KMS-11 (cell line): ENCODE measurements around the gene GTF3C1.

Experiments
- H2AFZ ChIP-seq: fragments of 200-600 bp; sonication (generic); 2 replicates; pipeline ENCODE4 v1.6.1; 2016; ENCODE audit warnings: antibody characterized with exemption, mixed run types, low read depth
- H3K27ac ChIP-seq: fragments of 200-600 bp; sonication (generic); 2 replicates; pipeline ENCODE4 v1.6.1; 2016; ENCODE audit warnings: mild to moderate bottlenecking, mixed run types
- H3K27me3 ChIP-seq: fragments of 200-600 bp; sonication (generic); 2 replicates; pipeline ENCODE4 v1.6.1; 2017; ENCODE audit warnings: mild to moderate bottlenecking, low read depth, mixed run types, moderate library complexity; ENCODE audit not compliant: insufficient read depth
- H3K36me3 ChIP-seq: fragments of 200-600 bp; sonication (generic); 2 replicates; pipeline ENCODE4 v1.6.1; 2017; ENCODE audit warnings: mild to moderate bottlenecking, mixed run types; ENCODE audit not compliant: insufficient read depth
- H3K4me1 ChIP-seq: fragments of 200-600 bp; sonication (generic); 2 replicates; pipeline ENCODE4 v1.6.1; 2016; ENCODE audit warnings: mild to moderate bottlenecking, low read depth, mixed run types; ENCODE audit not compliant: poor library complexity, severe bottlenecking
- H3K4me2 ChIP-seq: fragments of 200-600 bp; sonication (generic); 2 replicates; pipeline ENCODE4 v1.7.0; 2016; ENCODE audit warnings: mild to moderate bottlenecking, mixed run types
- H3K4me3 ChIP-seq: fragments of 200-600 bp; sonication (generic); IDR thresholded peaks from 2 replicates; pipeline ENCODE4 v1.6.1; 2017; ENCODE audit warnings: low read depth, low read length, mixed read lengths; ENCODE audit not compliant: insufficient read depth
- H3K79me2 ChIP-seq: fragments of 200-600 bp; sonication (generic); 2 replicates; pipeline ENCODE4 v1.6.1; 2016; ENCODE audit warnings: low read depth, mixed run types; ENCODE audit not compliant: insufficient read depth
- H3K9ac ChIP-seq: fragments of 200-600 bp; sonication (generic); 2 replicates; pipeline ENCODE4 v1.6.1; 2016; ENCODE audit warnings: mild to moderate bottlenecking, mixed run types
- H4K20me1 ChIP-seq: fragments of 200-600 bp; sonication (generic); 2 replicates; pipeline ENCODE4 v1.6.1; 2016; ENCODE audit warnings: mild to moderate bottlenecking, mixed run types; ENCODE audit not compliant: insufficient read depth
- TF ChIP-seq, protein P1 (sequence below): fragments of 200-600 bp; sonication (generic); conservative IDR thresholded peaks from 2 replicates; pipeline ENCODE4 v1.6.1; 2017; ENCODE audit warnings: low read depth, mild to moderate bottlenecking, antibody characterized with exemption, low read length, moderate library complexity, mixed read lengths

The GTF3C1 gene

DNA sequence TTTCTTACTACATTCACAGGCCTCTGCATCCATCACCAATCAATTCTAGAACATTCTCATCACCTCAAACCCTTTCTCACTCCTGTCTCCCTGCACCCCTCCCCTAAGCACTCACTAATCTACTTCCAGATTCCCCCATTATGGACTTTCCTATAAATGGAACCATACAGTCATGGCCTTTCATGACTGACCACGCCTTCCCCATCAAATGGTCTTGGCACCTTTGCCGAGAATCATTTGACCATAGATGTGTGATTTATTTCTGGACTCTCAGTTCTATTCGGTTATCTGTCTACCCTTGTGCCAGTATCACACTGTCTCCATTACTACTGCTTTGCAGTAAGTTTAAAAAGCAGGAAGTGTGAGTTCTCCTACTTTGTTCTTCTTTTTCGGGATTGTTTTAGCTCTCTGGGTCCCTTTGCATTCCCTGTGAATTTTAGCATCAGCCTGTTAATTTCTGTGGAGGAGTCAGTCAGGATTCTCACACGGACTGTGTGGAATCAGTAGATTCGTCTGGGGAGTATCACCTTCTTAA lies 27.5 kb downstream of the GTF3C1 start:
- no peak overlapping the region for H3K4me2 ChIP-seq
- H3K36me3 ChIP-seq, result no peaks in the 10 kb centered on the region; the same call in 1 of the 2 replicates
- H3K4me1 ChIP-seq, result no peaks in the 10 kb centered on the region
- no peak overlapping the region for H3K4me3 ChIP-seq
- TF ChIP-seq, protein P1, sequence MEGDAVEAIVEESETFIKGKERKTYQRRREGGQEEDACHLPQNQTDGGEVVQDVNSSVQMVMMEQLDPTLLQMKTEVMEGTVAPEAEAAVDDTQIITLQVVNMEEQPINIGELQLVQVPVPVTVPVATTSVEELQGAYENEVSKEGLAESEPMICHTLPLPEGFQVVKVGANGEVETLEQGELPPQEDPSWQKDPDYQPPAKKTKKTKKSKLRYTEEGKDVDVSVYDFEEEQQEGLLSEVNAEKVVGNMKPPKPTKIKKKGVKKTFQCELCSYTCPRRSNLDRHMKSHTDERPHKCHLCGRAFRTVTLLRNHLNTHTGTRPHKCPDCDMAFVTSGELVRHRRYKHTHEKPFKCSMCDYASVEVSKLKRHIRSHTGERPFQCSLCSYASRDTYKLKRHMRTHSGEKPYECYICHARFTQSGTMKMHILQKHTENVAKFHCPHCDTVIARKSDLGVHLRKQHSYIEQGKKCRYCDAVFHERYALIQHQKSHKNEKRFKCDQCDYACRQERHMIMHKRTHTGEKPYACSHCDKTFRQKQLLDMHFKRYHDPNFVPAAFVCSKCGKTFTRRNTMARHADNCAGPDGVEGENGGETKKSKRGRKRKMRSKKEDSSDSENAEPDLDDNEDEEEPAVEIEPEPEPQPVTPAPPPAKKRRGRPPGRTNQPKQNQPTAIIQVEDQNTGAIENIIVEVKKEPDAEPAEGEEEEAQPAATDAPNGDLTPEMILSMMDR, result no peak
- H2AFZ ChIP-seq, result no peak overlapping the region
- H3K79me2 ChIP-seq, result no peaks in the 10 kb centered on the region
- no peaks in the 10 kb centered on the region for H3K27me3 ChIP-seq
- no peaks in the 10 kb centered on the region for H4K20me1 ChIP-seq
- H3K9ac ChIP-seq, result no peak overlapping the region
- no peak overlapping the region for H3K27ac ChIP-seq

DNA sequence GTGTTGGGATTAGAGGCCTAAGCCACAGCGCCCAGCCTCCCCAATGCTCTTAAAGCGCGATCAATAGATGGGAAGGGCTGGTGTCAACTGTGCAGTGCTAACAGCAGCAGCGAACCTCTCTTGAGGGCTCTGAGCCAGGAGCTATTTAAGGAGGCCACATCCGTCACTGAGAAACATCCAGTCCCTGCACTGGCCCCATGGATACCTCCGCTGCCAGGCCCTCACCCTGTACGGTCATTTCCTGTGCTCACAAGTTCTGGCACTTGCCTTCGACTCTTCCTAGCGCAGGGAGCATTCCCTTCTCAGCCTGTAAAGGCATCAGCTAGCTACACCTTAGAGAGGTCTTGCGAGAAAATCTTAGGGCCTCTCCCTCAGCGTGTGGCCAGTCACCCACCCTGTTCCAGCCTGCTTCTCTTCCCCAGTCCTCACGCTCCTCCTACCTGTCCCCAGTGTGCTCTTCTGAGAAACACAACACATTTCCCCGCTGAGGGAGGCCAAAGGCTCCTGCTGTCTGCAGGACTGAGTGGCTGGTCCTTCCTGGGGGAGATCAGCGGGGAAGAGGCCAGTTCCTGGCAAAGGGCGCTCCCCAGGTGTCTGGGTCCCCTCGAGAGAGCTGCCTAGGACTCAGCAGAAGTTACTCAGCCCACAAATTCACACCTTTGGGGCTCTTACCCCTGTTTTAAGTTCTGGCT lies 28.6 kb downstream of the GTF3C1 start:
- no peak overlapping the region for H3K9ac ChIP-seq
- H3K27ac ChIP-seq, result no peak overlapping the region
- H3K79me2 ChIP-seq, result no peaks in the 10 kb centered on the region
- no peaks in the 10 kb centered on the region for H4K20me1 ChIP-seq
- H3K36me3 ChIP-seq, result no peaks in the 10 kb centered on the region
- no peak overlapping the region for H2AFZ ChIP-seq
- H3K4me3 ChIP-seq, result no peak overlapping the region
- no peaks in the 10 kb centered on the region for H3K27me3 ChIP-seq
- TF ChIP-seq, protein P1, result no peak
- no peak overlapping the region for H3K4me2 ChIP-seq
- H3K4me1 ChIP-seq, result no peaks in the 10 kb centered on the region

DNA sequence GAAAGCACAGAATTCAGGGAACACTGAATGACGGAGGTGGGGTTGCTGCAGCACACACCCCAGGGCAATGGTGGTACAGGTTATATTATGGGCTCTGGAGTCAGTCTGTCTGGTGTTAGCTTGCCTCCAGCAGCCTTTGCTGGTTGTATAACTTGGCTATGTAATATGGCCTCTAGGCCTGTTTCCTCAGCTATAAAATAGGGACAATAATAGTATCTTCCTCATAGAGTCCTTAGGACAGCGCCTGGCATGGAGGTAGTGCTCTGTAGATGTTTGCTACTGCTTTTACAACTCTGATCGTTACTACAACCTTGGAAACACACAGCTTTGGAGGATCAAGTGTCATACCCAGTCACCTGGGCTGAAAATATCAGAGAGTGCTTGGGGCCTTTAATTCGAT lies 31.5 kb downstream of the GTF3C1 start:
- Histone ChIP-seq H3K79me2 (no peaks in the 10 kb centered on the region), H3K4me2 (no peak overlapping the region), H3K36me3 (no peaks in the 10 kb centered on the region), H3K4me1 (no peaks in the 10 kb centered on the region), H3K27ac (no peak overlapping the region), H4K20me1 (no peaks in the 10 kb centered on the region), H3K9ac (no peak overlapping the region), H2AFZ (no peak overlapping the region), H3K4me3 (no peak overlapping the region), H3K27me3 (no peaks in the 10 kb centered on the region)
- TF ChIP-seq, protein P1, result no peak

DNA sequence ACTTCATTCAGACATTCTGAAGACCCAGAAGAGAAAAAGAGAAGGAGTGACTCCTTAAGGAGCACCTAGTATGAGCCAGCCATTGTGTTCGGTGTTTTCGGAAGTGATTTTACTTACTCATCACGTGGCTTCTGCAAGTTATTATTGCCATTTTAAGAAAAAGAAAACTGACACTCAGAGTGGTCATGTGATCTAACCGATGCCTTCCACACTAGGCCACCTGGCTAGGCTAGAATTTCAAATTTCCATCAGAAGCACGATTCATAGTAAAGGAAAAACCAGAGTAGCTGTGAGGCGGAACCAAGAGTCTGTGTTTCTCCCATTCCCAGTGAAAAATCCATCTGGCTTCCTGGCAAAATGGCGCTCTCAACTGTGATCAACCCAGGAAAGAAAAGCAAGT lies 32.0 kb downstream of the GTF3C1 start:
- Histone ChIP-seq H4K20me1 (no peaks in the 10 kb centered on the region), H3K9ac (no peak overlapping the region), H3K27ac (no peak overlapping the region), H3K4me1 (no peaks in the 10 kb centered on the region), H2AFZ (no peak overlapping the region), H3K4me2 (no peak overlapping the region), H3K27me3 (no peaks in the 10 kb centered on the region), H3K4me3 (no peak overlapping the region), H3K79me2 (no peaks in the 10 kb centered on the region), H3K36me3 (no peaks in the 10 kb centered on the region)
- TF ChIP-seq, protein P1, result no peak
